Upper lobe of left lung (tissue), 6 donors: ENCODE data around the gene PAGR1. TPM values are rescaled to one million over a fixed set of nuclear protein-coding genes. Genes with fewer than 3 reads are reported as not detected.
"Not testable (repeated sequence)": the region's sequence is repeated elsewhere in the genome, so short reads cannot be mapped to it uniquely, and the experiment has no call there.

Experiments
- ATAC-seq, 2 donors: fragments of 200-7000 bp; cut with Tn5 transposase; one replicate each; pipeline ENCODE4 v1.9.1; 2022; ENCODE audit warnings: mild to moderate bottlenecking in 2 of 2, moderate library complexity in 2 of 2; ENCODE audit not compliant: low FRiP score in 2 of 2
- DNase-seq, 2 donors: peaks; one replicate each; pipeline ENCODE4 v3.0.0-alpha.2; 2019 to 2020
- H3K27ac ChIP-seq, 4 donors: fragments of 200-600 bp; sonication (generic); one replicate each; pipeline ENCODE4 v1.5.1; 2016 to 2019
- H3K27me3 ChIP-seq, 4 donors: fragments of 200-600 bp; sonication (generic); one replicate each; pipeline ENCODE4 v1.5.1; 2017 to 2019
- H3K36me3 ChIP-seq, 4 donors: fragments of 200-600 bp; sonication (generic); one replicate each; pipeline ENCODE4 v1.5.1; 2016 to 2019
- H3K4me1 ChIP-seq, 4 donors: fragments of 200-600 bp; sonication (generic); one replicate each; pipeline ENCODE4 v1.5.1; 2018 to 2019
- H3K4me3 ChIP-seq, 4 donors: fragments of 200-600 bp; sonication (generic); one replicate each; pipeline ENCODE4 v1.5.1; 2017 to 2019; ENCODE audit warnings: mild to moderate bottlenecking in 2 of 4, moderate library complexity in 1 of 4
- H3K9me3 ChIP-seq, 4 donors: fragments of 200-600 bp; sonication (generic); one replicate each; pipeline ENCODE4 v1.5.1; 2018 to 2019
- EP300 ChIP-seq, 4 donors: sonication (generic); formaldehyde crosslinking; IDR thresholded peaks; one replicate each; pipeline ENCODE4 v1.5.1; 2017; ENCODE audit warnings: antibody characterized with exemption in 4 of 4, control low read depth in 2 of 4
- POLR2A ChIP-seq, 4 donors: fragments of 450-650 bp; IDR thresholded peaks; one replicate each; pipeline ENCODE4 v1.5.1; 2016 to 2017; ENCODE audit warnings: antibody characterized with exemption in 4 of 4, mild to moderate bottlenecking in 2 of 4
- POLR2AphosphoS5 ChIP-seq, 2 donors: sonication (generic); formaldehyde crosslinking; IDR thresholded peaks; one replicate each; pipeline ENCODE4 v1.5.1; 2017; ENCODE audit warnings: antibody characterized with exemption in 2 of 2
- WGBS, 2 donors: methylation state at CpG; one replicate each; pipeline ENCODE4 v1.1.5; 2017 to 2018; 5-methylcytosine and 5-hydroxymethylcytosine counted together
- small RNA-seq, 4 donors: library from RNA; depleted of rRNA; stranded (forward); fragments of <200 nt; gene quantifications; one replicate each; pipeline ENCODE3, GENCODE V24; 2016
- total RNA-seq, 6 donors: library from RNA; depleted of rRNA in 4 of 6; stranded (reverse); fragments of >200 nt in 4 of 6; gene quantifications; one replicate each; pipeline versions ENCODE4 v1.1.0 to v1.2.1, GENCODE V29; 2016 to 2021
- TF ChIP-seq, protein P1 (sequence below), 6 experiments: fragments of 450-650 bp in 4 of 6; fragments of 200-600 bp in 2 of 6; sonication (generic) in 2 of 6; IDR thresholded peaks; one replicate each; pipeline ENCODE4 v1.5.1; 2016 to 2019; ENCODE audit warnings: antibody characterized with exemption in 6 of 6
- donor health status: DM: no; HTN: no; CAD: no; lungs with moderate emphysema.
- donor health status: DM: no; HTN: yes; CAD: no; lungs with severe emphysema.

The PAGR1 gene
- total RNA-seq, 6 donors from 2014 or later: 22.6 to 49.5 (median 34.6) TPM

DNA sequence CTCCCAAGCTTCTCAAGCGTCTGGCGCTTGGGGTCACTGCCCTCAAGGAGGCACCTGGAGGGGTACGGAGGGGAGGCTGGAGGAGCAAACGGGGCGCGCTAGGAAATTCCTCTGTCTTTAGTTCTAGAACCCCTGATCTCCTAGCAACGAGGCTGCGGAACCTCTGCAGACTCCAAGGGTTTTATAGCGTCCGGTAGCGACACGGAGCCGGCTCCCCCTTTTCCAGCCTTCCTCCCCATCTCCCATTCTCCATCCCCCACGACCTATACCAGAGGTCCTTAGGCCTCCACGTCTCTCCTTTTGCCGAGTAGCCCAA is 47.7 kb downstream of the PAGR1 start:
- no peaks in the 10 kb centered on the region for H3K9me3 ChIP-seq
- no peaks in the 10 kb centered on the region for H3K27me3 ChIP-seq
- WGBS, 2 donors: 32 to 36% methylated on average over 15 to 16 of the region's 16 CpGs
- TF ChIP-seq EP300 (IDR thresholded peaks at IDR 0.05): no peak
- H3K36me3 ChIP-seq: peaks cover 11 to 26% (median 21%) of the 10 kb centered on the region in 4 donors
- DNase-seq: no peak
- peak overlapping the region in 3 of 4 donors; percentile 94 to 100 (median 97) for H3K4me3 ChIP-seq
- H3K4me1 ChIP-seq: peaks cover 20 to 25% (median 20%) of the 10 kb centered on the region in 4 donors
- ATAC-seq: no peak
- peak overlapping the region; percentile 83 to 93 (median 90) for H3K27ac ChIP-seq

DNA sequence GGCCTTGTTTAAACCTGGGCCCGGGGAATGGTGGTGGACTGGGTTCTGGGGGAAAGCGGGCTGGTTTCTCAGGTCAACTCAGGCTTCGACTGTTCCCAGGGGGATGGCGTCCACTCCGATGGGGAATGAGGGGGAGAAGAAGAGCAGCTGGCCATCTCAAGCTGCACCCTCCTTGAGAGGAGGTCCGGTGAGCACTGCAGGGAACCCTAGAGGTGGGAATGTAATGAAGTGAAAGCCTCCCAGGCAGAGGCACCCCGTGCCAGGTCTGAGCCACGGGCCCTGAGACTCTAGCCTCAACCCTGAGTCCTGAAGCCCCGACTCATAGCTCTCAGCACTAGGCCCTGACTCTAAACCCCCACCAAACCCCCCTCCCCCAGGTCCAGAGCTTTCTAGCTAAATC is 48.3 kb downstream of the PAGR1 start:
- H3K27ac ChIP-seq: no peak overlapping the region
- peaks cover 5 to 20% (median 15%) of the 10 kb centered on the region in 4 donors for H3K36me3 ChIP-seq
- ATAC-seq (no peak), DNase-seq (no peak)
- H3K9me3 ChIP-seq: no peaks in the 10 kb centered on the region
- peaks cover 20 to 25% (median 20%) of the 10 kb centered on the region in 4 donors for H3K4me1 ChIP-seq
- 82% methylated on average over 9 of the region's 9 CpGs for WGBS, 2 donors
- TF ChIP-seq EP300 (IDR thresholded peaks at IDR 0.05): no peak
- no peaks in the 10 kb centered on the region for H3K27me3 ChIP-seq
- H3K4me3 ChIP-seq: no peak overlapping the region

DNA sequence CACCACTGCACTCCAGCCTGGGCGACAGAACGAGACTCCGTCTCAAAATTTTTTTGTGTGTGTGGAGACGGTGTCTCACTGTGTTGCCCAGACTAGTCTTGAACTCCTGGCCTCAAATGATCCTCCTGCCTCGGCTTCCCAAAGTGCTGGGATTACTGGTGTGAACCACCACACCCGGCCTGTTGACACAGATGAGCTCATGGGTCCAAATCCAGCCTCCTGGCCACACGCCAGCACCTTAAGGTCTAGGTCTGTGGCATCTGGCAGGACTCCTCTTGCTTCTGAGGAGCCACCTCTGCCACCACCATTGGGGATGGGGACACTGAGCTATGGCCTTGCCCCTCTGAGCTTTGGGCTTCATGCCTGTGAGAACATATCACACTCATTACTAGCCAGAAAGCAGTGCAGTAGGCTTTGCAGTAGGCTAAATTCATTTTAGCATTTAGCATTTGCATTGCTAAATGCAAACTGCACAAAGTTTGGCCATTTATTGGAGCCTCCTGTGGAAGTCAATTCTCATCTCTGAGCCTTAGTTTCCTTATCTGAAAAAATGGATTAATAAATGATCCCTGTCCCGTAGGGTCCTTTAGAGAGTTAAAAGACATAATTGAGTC is 52.6 kb downstream of the PAGR1 start:
- no peak for TF ChIP-seq EP300 (IDR thresholded peaks at IDR 0.05)
- TF ChIP-seq, protein P1, sequence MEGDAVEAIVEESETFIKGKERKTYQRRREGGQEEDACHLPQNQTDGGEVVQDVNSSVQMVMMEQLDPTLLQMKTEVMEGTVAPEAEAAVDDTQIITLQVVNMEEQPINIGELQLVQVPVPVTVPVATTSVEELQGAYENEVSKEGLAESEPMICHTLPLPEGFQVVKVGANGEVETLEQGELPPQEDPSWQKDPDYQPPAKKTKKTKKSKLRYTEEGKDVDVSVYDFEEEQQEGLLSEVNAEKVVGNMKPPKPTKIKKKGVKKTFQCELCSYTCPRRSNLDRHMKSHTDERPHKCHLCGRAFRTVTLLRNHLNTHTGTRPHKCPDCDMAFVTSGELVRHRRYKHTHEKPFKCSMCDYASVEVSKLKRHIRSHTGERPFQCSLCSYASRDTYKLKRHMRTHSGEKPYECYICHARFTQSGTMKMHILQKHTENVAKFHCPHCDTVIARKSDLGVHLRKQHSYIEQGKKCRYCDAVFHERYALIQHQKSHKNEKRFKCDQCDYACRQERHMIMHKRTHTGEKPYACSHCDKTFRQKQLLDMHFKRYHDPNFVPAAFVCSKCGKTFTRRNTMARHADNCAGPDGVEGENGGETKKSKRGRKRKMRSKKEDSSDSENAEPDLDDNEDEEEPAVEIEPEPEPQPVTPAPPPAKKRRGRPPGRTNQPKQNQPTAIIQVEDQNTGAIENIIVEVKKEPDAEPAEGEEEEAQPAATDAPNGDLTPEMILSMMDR (IDR thresholded peaks at IDR 0.05): no peak
- TF ChIP-seq POLR2A (IDR thresholded peaks at IDR 0.05): no peak
- no peak for TF ChIP-seq POLR2AphosphoS5 (IDR thresholded peaks at IDR 0.05)
- H3K4me1 ChIP-seq: peaks cover 4 to 6% (median 4%) of the 10 kb centered on the region in 4 donors
- no peak overlapping the region for H3K27ac ChIP-seq
- no peak for ATAC-seq
- H3K36me3 ChIP-seq: no peaks in the 10 kb centered on the region
- DNase-seq: no peak
- no peaks in the 10 kb centered on the region for H3K27me3 ChIP-seq
- H3K9me3 ChIP-seq: no peaks in the 10 kb centered on the region
- WGBS, 2 donors: 67 to 84% methylated on average over 8 of the region's 8 CpGs
- no peak overlapping the region for H3K4me3 ChIP-seq

DNA sequence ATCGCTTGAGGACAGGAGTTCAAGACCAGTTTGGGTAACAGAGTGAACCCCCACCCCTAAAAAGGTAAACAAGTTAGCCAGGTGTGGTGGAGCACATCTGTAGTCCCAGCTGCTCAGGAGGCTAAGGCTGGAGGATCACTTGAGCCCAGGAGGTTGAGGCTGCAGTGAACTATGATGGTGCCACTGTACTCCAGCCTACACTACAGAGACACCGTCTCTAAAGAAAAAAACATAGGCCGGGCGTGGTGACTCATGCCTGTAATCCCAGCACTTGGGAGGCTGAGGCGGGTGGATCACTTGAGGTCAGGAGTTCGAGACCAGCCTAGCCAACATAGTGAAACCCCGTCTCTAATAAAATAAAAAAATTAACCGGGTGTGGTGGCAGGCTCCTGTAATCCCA is 53.1 kb downstream of the PAGR1 start:
- H3K27ac ChIP-seq, DNase-seq, H3K4me1 ChIP-seq, H3K4me3 ChIP-seq, ATAC-seq, H3K27me3 ChIP-seq, H3K9me3 ChIP-seq, H3K36me3 ChIP-seq: not testable (repeated sequence)
- 93% methylated on average over 8 of the region's 8 CpGs for WGBS, 2 donors

Small RNA genes within 50 kb of the gene (small RNA-seq; reads per million reads assigned to genes)
- 0 reads per million in 4 donors for gene AC009133.6
- gene AC120114.4: 0 reads per million in 4 donors

Other genes starting within 250 kb of the PAGR1 start
- 100 to 1,000 TPM in 1 of 6 donors, 10 to 100 TPM in 5; 16.8 to 112 (median 39.7) TPM for gene SPN, start 152.9 kb upstream of the PAGR1 start, total RNA-seq
- 10 to 100 TPM in 3 of 6 donors, 1 to 10 TPM in 3; 4.8 to 17.8 (median 9.8) TPM for gene QPRT, start 137.0 kb upstream of the PAGR1 start, total RNA-seq
- gene C16orf54, start 70.2 kb upstream of the PAGR1 start, total RNA-seq: 10 to 100 TPM in 3 of 6 donors, 1 to 10 TPM in 3; 2.4 to 17.3 (median 7.5) TPM
- gene ZG16, start 37.9 kb upstream of the PAGR1 start, total RNA-seq: under 1 TPM in 1 of 6 donors, not detected in 5; 0.11 TPM
- 10 to 100 TPM in 5 of 6 donors, 1 to 10 TPM in 1; 9.1 to 43.5 (median 26.6) TPM for gene KIF22, start 25.4 kb upstream of the PAGR1 start, total RNA-seq
- 100 to 1,000 TPM in 5 of 6 donors, 10 to 100 TPM in 1; 83.7 to 232 (median 165) TPM for gene MAZ, start 9.6 kb upstream of the PAGR1 start, total RNA-seq
- gene PRRT2, start 4.0 kb upstream of the PAGR1 start, total RNA-seq: 10 to 100 TPM in 2 of 6 donors, 1 to 10 TPM in 4; 1.4 to 13.6 (median 2.5) TPM
- 100 to 1,000 TPM; 260 to 411 (median 312) TPM for gene MVP, start 4.3 kb downstream of the PAGR1 start, total RNA-seq
- gene CDIPT, start 47.1 kb downstream of the PAGR1 start, total RNA-seq: 100 to 1,000 TPM in 1 of 6 donors, 10 to 100 TPM in 5; 60.3 to 119 (median 94.4) TPM
- gene SEZ6L2, start 83.4 kb downstream of the PAGR1 start, total RNA-seq: 10 to 100 TPM in 3 of 6 donors, 1 to 10 TPM in 3; 4.2 to 13.5 (median 8.2) TPM
- gene ASPHD1, start 84.3 kb downstream of the PAGR1 start, total RNA-seq: 1 to 10 TPM in 4 of 6 donors, under 1 TPM in 1, not detected in 1; 0.78 to 4.2 (median 2.4) TPM
- gene KCTD13, start 110.1 kb downstream of the PAGR1 start, total RNA-seq: 10 to 100 TPM; 15.5 to 71.2 (median 24.4) TPM
- gene TMEM219, start 145.9 kb downstream of the PAGR1 start, total RNA-seq: 100 to 1,000 TPM in 5 of 6 donors, 10 to 100 TPM in 1; 95.4 to 187 (median 139) TPM
- 100 to 1,000 TPM in 2 of 6 donors, 10 to 100 TPM in 4; 70.2 to 195 (median 81.5) TPM for gene TAOK2, start 157.7 kb downstream of the PAGR1 start, total RNA-seq
- 10 to 100 TPM; 11.5 to 28.2 (median 25.0) TPM for gene HIRIP3, start 179.5 kb downstream of the PAGR1 start, total RNA-seq
- 10 to 100 TPM; 29.5 to 82.8 (median 55.7) TPM for gene INO80E, start 180.1 kb downstream of the PAGR1 start, total RNA-seq
- gene DOC2A, start 194.9 kb downstream of the PAGR1 start, total RNA-seq: 10 to 100 TPM in 1 of 6 donors, 1 to 10 TPM in 5; 1.2 to 11.0 (median 6.5) TPM
- gene C16orf92, start 207.0 kb downstream of the PAGR1 start, total RNA-seq: not detected
- gene TLCD3B, start 215.1 kb downstream of the PAGR1 start, total RNA-seq: under 1 TPM in 1 of 6 donors, not detected in 5; 0.14 TPM
- gene ALDOA, start 249.6 kb downstream of the PAGR1 start, total RNA-seq: 100 to 1,000 TPM; 303 to 964 (median 731) TPM